Aorta (tissue), 5 donors: ENCODE measurements around the gene ZNF280D. TPM values are rescaled to one million over a fixed set of nuclear protein-coding genes. Genes with fewer than 3 reads are reported as not detected.
A peak's percentile ranks its signal among the peaks of the same experiment; 100 is the strongest.

ENCODE experiments used
- ATAC-seq: fragments of 200-7000 bp; cut with Tn5 transposase; one replicate; pipeline ENCODE4 v1.9.1; 2022; ENCODE audit warnings: moderate library complexity; ENCODE audit not compliant: low FRiP score
- DNase-seq, 2 donors: peaks; one replicate each; pipeline ENCODE4 v3.0.0-alpha.2; 2020
- H3K27ac ChIP-seq, 2 donors: one replicate each; pipeline ENCODE4 v1.5.1; 2013; ENCODE audit warnings: low read length in 2 of 2, mild to moderate bottlenecking in 2 of 2, moderate library complexity in 2 of 2, control low read depth in 1 of 2, inconsistent platforms in 1 of 2, low read depth in 1 of 2
- H3K27me3 ChIP-seq, 2 donors: one replicate each; pipeline ENCODE4 v1.6.1; 2013; ENCODE audit warnings: control low read depth in 1 of 2, low read length in 1 of 2, mild to moderate bottlenecking in 1 of 2, moderate library complexity in 1 of 2; ENCODE audit not compliant: insufficient read depth in 2 of 2, control insufficient read depth in 1 of 2
- H3K36me3 ChIP-seq, 2 donors: one replicate each; pipeline ENCODE4 v1.6.1; 2013; ENCODE audit warnings: control low read depth in 1 of 2, low read length in 1 of 2, mild to moderate bottlenecking in 1 of 2; ENCODE audit not compliant: insufficient read depth in 2 of 2, control insufficient read depth in 1 of 2
- H3K4me1 ChIP-seq, 2 donors: one replicate each; pipeline ENCODE4 v1.6.1; 2013; ENCODE audit warnings: low read length in 2 of 2, control low read depth in 1 of 2, mild to moderate bottlenecking in 1 of 2, moderate library complexity in 1 of 2; ENCODE audit not compliant: insufficient read depth in 2 of 2, control insufficient read depth in 1 of 2
- H3K4me3 ChIP-seq, 2 donors: one replicate each; pipeline ENCODE4 v1.5.1; 2013; ENCODE audit warnings: low read length in 2 of 2, control low read depth in 1 of 2, mild to moderate bottlenecking in 1 of 2
- H3K9me3 ChIP-seq: one replicate; pipeline ENCODE4 v1.6.1; 2013; ENCODE audit warnings: mild to moderate bottlenecking, low read length; ENCODE audit not compliant: control insufficient read depth
- WGBS, 2 donors: extraction: QIAGEN DNeasy Blood & Tissue Kit; methylation state at CpG; one replicate each; pipeline ENCODE4 v1.1.7; 2013; 5-methylcytosine and 5-hydroxymethylcytosine counted together
- intact Hi-C, 2 donors: fragments of 100-400 bp; cut with DNase I; formaldehyde crosslinking; loops; one replicate each; pipeline versions ENCODE4 v1.14.2 to v1.15.0; 2022
- polyA plus RNA-seq, 2 donors: library from polyadenylated mRNA; stranded (reverse); fragments of 200-250 nt; gene quantifications; one replicate each; pipeline ENCODE4 v1.2.3, GENCODE V29; 2013
- total RNA-seq, 2 donors: library from RNA; stranded (reverse); fragmentation: NEBNext Ultra II Directional; extraction: Animal tissue kit (Norgen Biotek cat#: 25700); gene quantifications; one replicate each; pipeline ENCODE4 v1.2.1, GENCODE V29; 2021
- donor health status: healthy with polysubstance abuse.
- donor health status: Bipolar disorder and iron deficiency.
- donor health status: DM: no; HTN: no; CAD: no.
- donor health status: DM: no; HTN: no; CAD: no.
- donor health status: DM: yes; HTN: yes; CAD: no.

Gene ZNF280D
- total and polyA plus RNA-seq, 4 donors, result 15.0 to 90.8 (median 45.0) TPM

DNA sequence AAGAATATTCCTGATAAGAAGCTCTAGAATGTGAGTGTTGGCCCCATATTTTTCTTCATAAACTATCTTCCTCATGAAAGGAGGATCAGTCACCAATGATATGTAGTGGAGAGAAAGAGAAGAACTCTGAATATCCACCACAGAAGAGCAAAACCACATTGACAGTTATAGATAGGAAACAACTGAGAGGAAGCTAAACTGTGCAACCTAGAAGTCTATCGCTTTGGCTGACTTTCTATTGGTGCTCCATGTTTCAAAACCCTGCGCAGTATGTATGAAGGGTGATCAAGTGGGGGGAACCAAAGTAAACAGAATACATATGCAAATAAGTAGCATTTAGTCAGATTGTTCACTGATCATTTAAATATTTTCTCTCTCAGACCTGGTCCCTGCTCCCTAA, 41.0 kb upstream of the ZNF280D start:
- intact Hi-C loops, result no loop called here
- no peak overlapping the region for H3K27ac ChIP-seq
- no peaks in the 10 kb centered on the region for H3K9me3 ChIP-seq
- 96 to 97% methylated on average over 2 of the region's 2 CpGs for WGBS, 2 donors
- H3K27me3 ChIP-seq, result no peaks in the 10 kb centered on the region
- DNase-seq, result no peak
- H3K36me3 ChIP-seq, result no peaks in the 10 kb centered on the region
- peaks cover 0 to 6% of the 10 kb centered on the region in 2 donors for H3K4me1 ChIP-seq
- no peak overlapping the region for H3K4me3 ChIP-seq
- ATAC-seq, result no peak

GRCh38 chr15:56772868-56773639, 39.7 kb upstream of the ZNF280D start:
- intact Hi-C loops, result no loop called here
- Histone ChIP-seq H3K4me1 (peaks cover 0 to 6% of the 10 kb centered on the region in 2 donors), H3K36me3 (no peaks in the 10 kb centered on the region), H3K27ac (no peak overlapping the region), H3K27me3 (no peaks in the 10 kb centered on the region), H3K4me3 (no peak overlapping the region), H3K9me3 (no peaks in the 10 kb centered on the region)
- ATAC-seq (no peak), DNase-seq (no peak)
- 73 to 80% methylated on average over 6 of the region's 6 CpGs for WGBS, 2 donors

DNA sequence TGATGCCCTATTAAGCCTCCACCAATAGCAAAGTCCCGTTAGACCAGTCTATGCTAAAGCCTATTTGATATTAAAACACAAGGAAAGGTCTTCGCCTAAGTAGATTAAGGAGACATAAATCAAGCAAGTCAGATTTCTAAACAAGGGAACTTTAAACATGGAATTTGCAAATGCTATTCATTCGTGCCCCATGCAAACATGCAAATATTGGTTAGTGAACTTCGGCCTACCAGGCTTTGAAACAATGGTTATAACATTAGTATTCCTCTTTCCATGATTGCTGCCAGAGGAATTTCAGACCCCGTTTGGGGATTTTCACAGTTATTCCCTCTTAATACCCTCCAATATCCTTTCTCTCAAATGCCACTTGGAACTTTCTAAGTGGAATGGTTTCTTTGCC, 36.9 kb upstream of the ZNF280D start:
- H3K27ac ChIP-seq, result no peak overlapping the region
- peaks cover 0 to 6% of the 10 kb centered on the region in 2 donors for H3K4me1 ChIP-seq
- intact Hi-C loops, result no loop called here
- H3K9me3 ChIP-seq, result no peaks in the 10 kb centered on the region
- H3K36me3 ChIP-seq, result no peaks in the 10 kb centered on the region
- H3K4me3 ChIP-seq, result no peak overlapping the region
- H3K27me3 ChIP-seq, result no peaks in the 10 kb centered on the region
- DNase-seq (no peak), ATAC-seq (no peak)
- WGBS, 2 donors, result 87 to 88% methylated on average over 5 of the region's 5 CpGs

DNA sequence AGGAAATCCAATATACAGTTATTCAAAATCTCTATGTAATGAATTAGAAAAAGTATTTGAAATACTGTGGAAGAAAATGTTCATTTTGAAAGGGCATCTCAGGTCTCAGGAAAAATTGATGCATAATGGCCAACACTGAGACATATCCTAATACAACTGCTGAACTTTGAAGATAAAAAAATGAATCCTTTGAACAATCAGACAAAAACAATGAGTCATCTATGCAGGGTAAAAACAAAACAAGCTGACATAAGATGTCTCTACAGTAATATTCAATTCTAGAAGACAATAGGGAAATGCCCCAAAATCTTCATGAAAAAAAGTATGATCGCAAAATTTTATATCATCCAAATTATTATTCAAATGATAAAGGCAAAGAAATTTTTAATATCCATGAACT, 34.0 kb upstream of the ZNF280D start:
- Histone ChIP-seq H3K27ac (no peak overlapping the region), H3K4me1 (no peaks in the 10 kb centered on the region), H3K27me3 (no peaks in the 10 kb centered on the region), H3K4me3 (no peak overlapping the region), H3K9me3 (no peaks in the 10 kb centered on the region), H3K36me3 (no peaks in the 10 kb centered on the region)
- DNase-seq (no peak), ATAC-seq (no peak)
- intact Hi-C loops, result no loop called here
- WGBS, 2 donors, result 92 to 96% methylated on average over 1 of the region's 1 CpG

DNA sequence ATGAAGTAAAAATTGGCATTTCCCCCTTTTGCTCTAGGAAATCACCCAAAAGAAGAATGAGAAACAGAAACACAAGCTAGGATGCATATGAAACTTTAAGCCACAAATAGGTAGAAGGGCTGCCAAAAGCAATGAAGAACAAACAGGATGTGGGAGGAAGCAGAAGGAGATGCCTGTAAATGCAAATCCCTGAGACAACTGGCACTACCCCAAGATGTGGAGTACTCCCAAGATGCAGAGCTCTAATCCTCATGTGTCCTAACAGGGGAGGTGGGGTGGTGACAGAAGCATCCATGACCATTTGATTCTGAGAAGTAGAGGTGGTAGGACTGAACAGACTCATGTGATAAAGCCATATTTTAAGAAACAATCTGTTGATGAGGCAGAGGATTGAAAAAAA, 31.9 kb upstream of the ZNF280D start:
- Histone ChIP-seq H3K27ac (no peak overlapping the region), H3K27me3 (no peaks in the 10 kb centered on the region), H3K4me1 (no peaks in the 10 kb centered on the region), H3K36me3 (no peaks in the 10 kb centered on the region), H3K4me3 (no peak overlapping the region), H3K9me3 (no peaks in the 10 kb centered on the region)
- ATAC-seq, result no peak
- no peak for DNase-seq
- intact Hi-C loops, result no loop called here

GRCh38 chr15:56763141-56763895, 30.0 kb upstream of the ZNF280D start:
- no peaks in the 10 kb centered on the region for H3K27me3 ChIP-seq
- H3K4me1 ChIP-seq, result peaks cover 1 to 2% of the 10 kb centered on the region in 2 donors
- intact Hi-C loops, result no loop called here
- H3K4me3 ChIP-seq, result no peak overlapping the region
- WGBS, 2 donors, result 92 to 93% methylated on average over 1 of the region's 1 CpG
- no peaks in the 10 kb centered on the region for H3K9me3 ChIP-seq
- DNase-seq, result no peak
- H3K27ac ChIP-seq, result no peak overlapping the region
- no peaks in the 10 kb centered on the region for H3K36me3 ChIP-seq
- no peak for ATAC-seq

DNA sequence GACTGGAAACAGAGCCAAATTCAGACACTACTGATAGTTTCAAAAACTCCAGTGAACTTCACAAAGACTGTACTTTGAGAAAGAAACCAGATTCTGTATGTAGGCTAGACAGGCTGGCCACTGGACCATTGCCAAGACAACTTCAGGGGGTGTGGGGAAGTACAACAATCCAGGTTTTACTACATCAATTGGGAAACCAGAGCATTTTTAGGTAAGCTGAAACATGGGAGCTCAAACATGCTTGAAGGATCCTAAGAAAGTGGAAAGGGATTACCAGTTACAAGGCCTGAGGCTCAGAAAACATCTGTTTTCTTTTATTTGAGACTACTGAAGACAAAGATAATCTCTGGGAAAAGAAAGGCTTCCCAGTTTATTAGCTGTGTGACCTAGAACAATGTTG, 26.9 kb upstream of the ZNF280D start:
- Histone ChIP-seq H3K27me3 (no peaks in the 10 kb centered on the region), H3K9me3 (no peaks in the 10 kb centered on the region), H3K4me3 (no peak overlapping the region), H3K36me3 (no peaks in the 10 kb centered on the region), H3K27ac (no peak overlapping the region), H3K4me1 (peaks cover 1 to 2% of the 10 kb centered on the region in 2 donors)
- ATAC-seq (no peak), DNase-seq (no peak)
- intact Hi-C loops, result no loop called here

- intact Hi-C loops, result no loop called here
- ATAC-seq, result no peak
- Histone ChIP-seq H3K4me1 (peaks cover 1 to 2% of the 10 kb centered on the region in 2 donors), H3K9me3 (no peaks in the 10 kb centered on the region), H3K27ac (no peak overlapping the region), H3K4me3 (no peak overlapping the region), H3K27me3 (no peaks in the 10 kb centered on the region), H3K36me3 (no peaks in the 10 kb centered on the region)
- 77 to 81% methylated on average over 5 of the region's 5 CpGs for WGBS, 2 donors
- peak in 1 of 2 donors; percentile 67 for DNase-seq
Observed at GRCh38 chr15:56759450-56759845, 26.1 kb upstream of the ZNF280D start.
